Transverse colon (tissue), 4 donors: ENCODE measurements around the gene HTR3B. TPM values are rescaled to one million over a fixed set of nuclear protein-coding genes. Genes with fewer than 3 reads are reported as not detected.

Experiments used
- small RNA-seq, 4 donors: library from RNA; depleted of rRNA; stranded (forward); fragments of <200 nt; gene quantifications; one replicate each; pipeline ENCODE3, GENCODE V24; 2016
- total RNA-seq, 4 donors: library from RNA; depleted of rRNA; stranded (reverse); fragments of >200 nt; gene quantifications; one replicate each; pipeline ENCODE4 v1.1.0, GENCODE V29; 2016

HTR3B gene
- total RNA-seq, 4 donors from 2014 or later = 0.14 TPM; not detected in 3

Small RNA genes lying within 50 kb of the gene (small RNA-seq; reads per million reads assigned to genes)
- gene RNU6-1107P = 0 reads per million in 4 donors

Other genes starting within 250 kb of the HTR3B start
- under 1 TPM in 2 of 4 donors, not detected in 2; 0.27 to 0.79 TPM for gene TMPRSS5, start 198.5 kb upstream of the HTR3B start, total RNA-seq
- 10 to 100 TPM in 1 of 4 donors, 1 to 10 TPM in 3; 5.6 to 11.9 (median 8.6) TPM for gene ZW10, start 131.1 kb upstream of the HTR3B start, total RNA-seq
- not detected for gene CLDN25, start 125.0 kb upstream of the HTR3B start, total RNA-seq
- gene USP28, start 29.2 kb upstream of the HTR3B start, total RNA-seq = 10 to 100 TPM; 10.1 to 28.3 (median 19.0) TPM
- gene HTR3A, start 70.3 kb downstream of the HTR3B start, total RNA-seq = under 1 TPM in 2 of 4 donors, not detected in 2; 0.41 to 0.95 TPM
- 100 to 1,000 TPM; 108 to 271 (median 155) TPM for gene ZBTB16, start 154.9 kb downstream of the HTR3B start, total RNA-seq